Measurements from ENCODE around the gene ANO2.
"Not testable (repeated sequence)": the region's sequence is repeated elsewhere in the genome, so short reads cannot be mapped to it uniquely, and the experiment has no call there.

The ANO2 gene

GRCh38 chr12:5716201-5716600 lies 228.9 kb downstream of the ANO2 start:
- no peak for DNase-seq

GRCh38 chr12:5715021-5715420 lies 230.0 kb downstream of the ANO2 start:
- DNase-seq = no peak

DNA sequence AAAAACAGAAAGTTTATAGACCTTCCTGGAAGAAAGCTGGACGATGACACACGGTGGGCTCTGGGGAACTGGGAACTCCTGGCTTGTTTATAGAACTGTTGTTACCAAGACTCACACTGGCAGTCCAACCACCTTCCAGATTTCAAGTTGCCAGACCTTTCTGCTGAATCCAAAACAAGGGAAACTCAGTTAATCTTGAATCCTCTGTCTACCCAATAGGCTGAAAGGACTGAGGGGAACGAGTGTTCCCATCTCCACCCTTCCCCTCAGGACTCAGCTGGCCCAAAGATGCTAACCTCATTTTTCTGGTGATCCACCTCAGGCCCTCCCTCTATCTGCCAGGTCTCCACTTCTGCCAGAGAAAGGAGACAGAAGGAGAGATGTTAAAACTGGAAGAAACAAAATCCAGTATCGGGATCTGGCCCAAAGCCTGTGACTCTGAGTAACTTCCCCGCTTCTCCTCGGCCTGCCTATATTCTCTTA lies 231.4 kb downstream of the ANO2 start:
- DNase-seq = no peak

- DNase-seq = no peak
Measured at GRCh38 chr12:5710260-5710878, 234.7 kb downstream of the ANO2 start.

DNA sequence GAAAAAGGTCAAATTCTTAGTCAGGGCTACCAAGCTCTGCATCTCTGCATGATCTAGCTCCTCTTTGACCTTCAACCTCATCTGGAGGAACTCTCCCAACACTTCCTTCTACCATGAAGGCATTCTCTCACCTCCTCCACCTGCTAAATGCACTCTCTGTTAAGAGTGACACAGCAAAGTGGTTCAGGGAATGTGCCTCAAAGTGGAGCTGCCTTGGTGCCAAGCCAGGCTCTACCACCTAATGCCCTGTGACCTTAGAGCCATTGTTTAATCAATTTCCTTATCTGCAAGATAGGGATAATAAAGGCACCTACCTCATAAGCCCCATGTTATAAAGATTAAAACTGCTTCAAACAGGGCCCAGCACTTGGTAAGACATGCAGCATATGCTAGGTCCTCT lies 236.7 kb downstream of the ANO2 start:
- DNase-seq = no peak

GRCh38 chr12:5706247-5706646 lies 238.8 kb downstream of the ANO2 start:
- no peak for DNase-seq

DNA sequence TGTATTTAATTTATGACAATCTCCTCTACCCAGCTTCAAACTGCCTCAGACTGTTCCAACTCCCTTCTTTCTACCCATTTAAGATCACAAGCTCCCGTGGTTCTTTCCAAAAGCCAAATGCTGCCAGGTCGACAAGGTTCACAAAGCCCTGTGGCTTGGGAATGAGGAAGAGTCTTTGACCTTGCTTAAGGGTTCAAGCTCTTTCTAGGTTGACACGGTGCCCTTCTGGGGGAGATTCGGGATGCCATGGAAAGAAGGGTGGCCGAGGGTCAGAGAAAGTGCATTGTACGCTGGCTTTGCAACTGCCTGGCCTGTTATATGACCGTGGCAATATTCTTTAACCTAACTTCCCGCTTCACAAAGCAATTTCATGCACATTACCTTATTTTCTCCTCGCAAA lies 239.3 kb downstream of the ANO2 start:
- DNase-seq = no peak

- no peak for DNase-seq
Measured at GRCh38 chr12:5694759-5695409, 250.2 kb downstream of the ANO2 start.

DNA sequence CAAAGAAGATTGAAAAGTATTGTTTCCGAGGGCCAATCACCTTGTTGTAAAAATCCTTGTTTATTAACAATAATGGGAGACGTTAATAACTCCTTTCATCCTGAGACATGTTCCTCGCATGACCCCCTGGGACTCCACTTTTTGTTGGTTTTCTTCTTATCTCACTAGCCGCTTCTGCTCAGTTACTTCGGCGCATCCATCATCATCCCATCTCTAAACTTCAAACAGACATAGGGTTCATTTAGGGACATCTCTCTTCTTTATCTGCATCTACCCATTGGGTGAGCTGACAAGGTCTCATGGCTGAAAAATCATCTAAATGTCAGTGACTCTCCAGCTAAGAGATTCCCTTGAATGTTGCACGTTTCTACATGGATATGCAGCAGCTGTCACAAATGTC lies 252.2 kb downstream of the ANO2 start:
- DNase-seq = no peak

DNA sequence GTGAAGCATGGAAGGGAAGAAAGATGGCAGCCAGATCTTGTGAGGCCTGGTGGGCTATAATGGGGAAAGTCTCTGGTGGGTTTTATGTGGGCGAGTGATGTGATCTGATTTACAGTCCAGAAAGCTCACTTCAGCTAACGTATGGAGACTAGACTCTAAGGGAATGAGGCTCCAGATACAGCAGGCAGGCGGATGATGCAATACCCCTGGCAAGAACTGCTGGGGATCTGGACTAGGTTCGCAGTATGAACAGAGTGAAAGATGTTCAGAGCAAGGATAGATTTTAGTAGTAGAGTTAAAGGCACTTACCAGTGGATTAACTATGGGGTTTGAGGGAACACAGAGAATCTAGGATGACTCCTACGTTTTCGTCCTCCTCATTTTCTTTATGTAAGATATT lies 253.1 kb downstream of the ANO2 start:
- peak; percentile 23 for DNase-seq

- DNase-seq = no peak
Measured at GRCh38 chr12:5690240-5690639, 254.8 kb downstream of the ANO2 start.

- DNase-seq = peak; percentile 2
Measured at GRCh38 chr12:5689773-5690172, 255.3 kb downstream of the ANO2 start.

DNA sequence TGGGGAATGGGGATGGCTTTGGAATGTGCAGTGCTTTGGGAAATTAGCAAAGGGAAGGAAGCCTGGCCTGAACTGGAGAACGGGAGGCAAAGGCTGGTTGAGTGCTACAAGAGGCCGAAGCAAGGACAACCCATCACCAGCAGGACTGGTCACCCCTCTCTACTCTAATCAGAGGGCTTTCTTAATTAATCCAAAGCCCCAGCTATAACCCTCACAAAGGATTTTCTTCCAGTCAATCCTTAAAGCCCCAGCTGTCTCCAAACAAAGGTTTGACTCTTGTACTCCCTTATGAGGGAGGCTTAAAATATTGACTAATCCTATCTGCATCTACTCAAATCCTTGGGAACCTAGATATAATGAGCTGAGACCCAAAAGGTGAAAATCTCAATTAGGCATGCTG lies 256.8 kb downstream of the ANO2 start:
- no peak for DNase-seq

DNA sequence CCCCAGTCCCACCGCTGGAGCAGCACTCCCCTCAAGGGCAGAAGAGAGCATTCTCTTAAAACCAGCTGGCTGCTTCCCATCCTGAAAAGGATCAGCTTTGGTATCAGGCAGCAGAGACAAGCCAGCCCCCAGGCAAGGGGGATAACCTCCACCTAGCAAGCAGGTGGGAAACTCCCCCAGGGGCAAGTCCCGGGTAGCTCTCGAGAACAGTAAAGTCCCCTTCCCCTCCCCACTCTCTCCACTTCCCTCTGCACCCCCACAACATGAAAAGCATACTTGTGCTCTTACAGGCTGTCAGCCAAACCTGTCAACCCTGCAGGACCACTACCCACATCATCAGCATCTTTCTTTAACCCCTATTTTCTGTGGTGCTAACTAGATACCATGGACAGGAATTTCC lies 259.1 kb downstream of the ANO2 start:
- no peak for DNase-seq

DNA sequence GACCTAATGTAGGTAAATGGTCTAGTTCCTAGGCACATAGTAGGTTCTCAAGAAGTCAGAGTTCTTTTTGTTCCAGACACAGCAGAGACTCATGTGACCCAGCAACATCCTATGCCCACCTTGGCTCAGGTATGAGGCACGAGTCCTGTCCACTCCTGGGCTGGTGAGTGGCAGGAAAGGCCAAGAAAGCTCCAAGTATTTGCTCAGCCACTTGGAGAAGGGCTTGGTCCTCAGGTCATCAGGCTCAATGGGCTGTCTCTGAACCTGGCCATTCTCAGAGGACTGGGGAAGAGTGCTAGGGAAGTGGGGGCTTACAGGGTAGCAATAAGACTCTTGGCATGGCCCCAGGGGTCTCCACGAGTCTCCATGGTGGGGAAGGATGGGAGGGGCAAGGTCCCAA lies 260.1 kb downstream of the ANO2 start:
- no peak for DNase-seq

- DNase-seq = no peak
Measured at GRCh38 chr12:5682581-5682980, 262.5 kb downstream of the ANO2 start.

DNA sequence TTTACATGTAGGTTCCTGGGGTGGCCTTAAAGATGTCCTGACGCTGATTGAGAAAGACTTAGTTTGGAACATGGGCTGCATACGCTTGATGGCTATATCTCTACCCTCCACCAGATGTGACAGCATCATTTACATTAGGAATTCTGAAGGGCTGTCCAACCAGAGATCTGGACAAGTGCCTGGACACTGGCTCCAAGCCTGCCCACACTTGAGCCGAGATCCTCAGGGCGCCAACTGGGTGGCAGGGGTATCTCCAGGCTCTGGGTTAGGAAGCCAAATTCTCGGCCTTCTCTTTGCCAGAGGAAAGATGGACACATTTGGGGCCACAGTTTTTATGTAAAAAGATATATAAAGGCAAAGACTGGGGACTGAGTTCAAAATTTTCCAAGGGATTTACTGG lies 266.9 kb downstream of the ANO2 start:
- DNase-seq = no peak

GRCh38 chr12:5669624-5670023 lies 275.4 kb downstream of the ANO2 start:
- DNase-seq = not testable (repeated sequence)

- DNase-seq = no peak
Measured at GRCh38 chr12:5665615-5666014, 279.4 kb downstream of the ANO2 start.

GRCh38 chr12:5661811-5662210 lies 283.2 kb downstream of the ANO2 start:
- no peak for DNase-seq

GRCh38 chr12:5660238-5660637 lies 284.8 kb downstream of the ANO2 start:
- no peak for DNase-seq

- DNase-seq = not testable (repeated sequence)
Measured at GRCh38 chr12:5658339-5658941, 286.6 kb downstream of the ANO2 start.

DNA sequence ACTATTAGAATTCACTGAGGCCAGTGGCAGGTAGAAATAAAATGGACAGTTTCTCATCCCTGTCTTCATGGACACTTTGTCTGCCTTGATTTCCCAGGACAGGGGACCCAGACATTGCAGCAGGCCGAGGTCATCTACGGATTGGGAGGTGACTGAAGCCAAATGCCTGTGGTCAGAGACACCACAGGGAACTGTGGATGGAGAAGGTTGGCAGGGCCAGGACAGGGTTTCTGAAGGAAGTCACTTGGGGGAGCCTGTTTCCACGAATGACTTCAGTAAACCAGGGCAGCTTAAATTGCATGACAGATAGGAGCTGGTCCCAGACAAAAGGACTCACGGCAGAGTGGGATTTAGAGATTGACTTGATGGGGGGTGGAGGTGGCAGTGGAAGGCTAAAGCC lies 288.2 kb downstream of the ANO2 start:
- no peak for DNase-seq

DNA sequence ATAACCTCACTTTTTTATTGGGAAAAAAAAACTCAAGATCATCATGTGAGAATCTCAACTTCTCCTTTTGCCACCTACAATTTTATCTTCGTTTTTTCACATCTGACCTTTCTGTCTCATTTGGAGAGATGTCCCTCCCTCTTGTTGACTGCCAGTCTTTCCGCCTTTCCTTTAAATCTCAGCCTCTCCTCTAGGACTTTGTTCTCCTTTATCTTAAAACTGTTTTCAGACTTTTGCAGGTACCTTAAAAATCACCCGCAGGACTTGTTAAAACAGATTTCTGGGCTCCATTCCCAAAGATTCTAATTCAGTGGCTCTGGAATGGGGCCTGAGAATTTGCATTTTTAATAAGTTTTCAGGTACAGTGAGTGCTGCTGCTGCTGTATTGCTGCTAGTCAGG lies 289.9 kb downstream of the ANO2 start:
- DNase-seq = no peak

GRCh38 chr12:5654019-5654418 lies 291.0 kb downstream of the ANO2 start:
- DNase-seq = no peak

All from OCI-M1 (cell line).